Lung (tissue), 16 donors: ENCODE measurements around the gene MLKL. TPM values are rescaled to one million over a fixed set of nuclear protein-coding genes. Genes with fewer than 3 reads are reported as not detected.

Experiments used
- ATAC-seq: fragments of 200-7000 bp; cut with Tn5 transposase; one replicate; pipeline ENCODE4 v1.9.1; 2020; ENCODE audit warnings: moderate number of reproducible peaks; ENCODE audit not compliant: insufficient read depth, low FRiP score
- DNase-seq, 3 donors: peaks; one replicate each; pipeline ENCODE4 v3.0.0-alpha.2; 2013 to 2017
- H3K27ac ChIP-seq, 2 donors: one replicate each; pipeline ENCODE4 v1.5.1; 2013; ENCODE audit warnings: mild to moderate bottlenecking in 2 of 2, moderate library complexity in 2 of 2, control low read depth in 1 of 2, inconsistent platforms in 1 of 2, low read depth in 1 of 2, low read length in 1 of 2
- H3K27me3 ChIP-seq, 3 donors: one replicate each; pipeline ENCODE4 v1.5.1; 2013; ENCODE audit warnings: low read length in 2 of 3; ENCODE audit not compliant: control insufficient read depth in 3 of 3, insufficient read depth in 3 of 3
- H3K36me3 ChIP-seq, 4 donors: one replicate each; pipeline ENCODE4 v1.5.1; 2013; ENCODE audit warnings: low read length in 4 of 4, mild to moderate bottlenecking in 1 of 4, moderate library complexity in 1 of 4; ENCODE audit not compliant: control insufficient read depth in 4 of 4, insufficient read depth in 4 of 4
- H3K4me1 ChIP-seq, 5 donors: one replicate each; pipeline ENCODE4 v1.5.1; 2013; ENCODE audit warnings: low read length in 5 of 5, mild to moderate bottlenecking in 2 of 5, moderate library complexity in 1 of 5; ENCODE audit not compliant: control insufficient read depth in 5 of 5, insufficient read depth in 5 of 5
- H3K4me3 ChIP-seq: one replicate; pipeline ENCODE4 v1.5.1; 2013; ENCODE audit warnings: mild to moderate bottlenecking, control low read depth, moderate library complexity
- H3K9ac ChIP-seq, 2 donors: one replicate each; pipeline ENCODE4 v1.5.1; 2013; ENCODE audit warnings: low read length in 2 of 2, control low read depth in 1 of 2; ENCODE audit not compliant: insufficient read depth in 1 of 2
- H3K9me3 ChIP-seq, 4 donors: one replicate each; pipeline ENCODE4 v1.5.1; 2013; ENCODE audit warnings: low read length in 3 of 4, mild to moderate bottlenecking in 1 of 4, moderate library complexity in 1 of 4; ENCODE audit not compliant: control insufficient read depth in 4 of 4, insufficient read depth in 3 of 4
- CTCF ChIP-seq: IDR thresholded peaks from 2 replicates; pipeline ENCODE4 v1.5.1; 2012; ENCODE audit warnings: mild to moderate bottlenecking; ENCODE audit errors: control extremely low read depth, extremely low read depth
- WGBS, 2 donors: extraction: QIAGEN DNeasy Blood & Tissue Kit; methylation state at CpG; one replicate each; pipeline ENCODE4 v1.1.7; 2013; 5-methylcytosine and 5-hydroxymethylcytosine counted together
- long read RNA-seq, 5 donors: transcript quantifications; one replicate each; lab custom pipeline, GENCODE V29; 2026
- polyA plus RNA-seq, 2 donors: library from polyadenylated mRNA; stranded (reverse); fragments of 200-250 nt; gene quantifications; one replicate each; pipeline ENCODE4 v1.2.1, GENCODE V29; 2013
- total RNA-seq, 2 donors: library from RNA; depleted of rRNA in 1 of 2; stranded (reverse); fragments of >200 nt in 1 of 2; gene quantifications; one replicate each; pipeline ENCODE4 v1.2.1, GENCODE V29; 2014 to 2021
- donor health status: control.
- donor health status: control.
- donor health status: Bipolar disorder and iron deficiency.
- donor health status: healthy.
- donor health status: DM: yes; HTN: yes; CAD: no.

The MLKL gene
- total RNA-seq (10 to 100 TPM; 13.1 to 27.6 TPM), polyA plus RNA-seq (10 to 100 TPM; 17.4 to 32.1 TPM)
- long read RNA-seq, donor 1, partial matches to known transcripts: 0 of 1 reads
- long read RNA-seq, donor 1, other reads (novel, unspliced or antisense): 0 of 1 reads
- long read RNA-seq, donor 2: 0 reads
- long read RNA-seq, donor 3: 0 reads
- long read RNA-seq, donor 4: 0 reads
- long read RNA-seq, donor 5, partial matches to known transcripts: 0 of 1 reads
- long read RNA-seq, donor 5, other reads (novel, unspliced or antisense): 0 of 1 reads

GRCh38 chr16:74700438-74701225 is at the start of gene MLKL:
Gene MLKL (minus strand): TSS chr16:74700862. CDS start chr16:74695757, 5,105 bp downstream.
- 0% methylated on average over 35 of the region's 35 CpGs for WGBS, 2 donors
- peaks cover 0 to 4% (median 0%) of the 10 kb centered on the region in 3 donors for H3K27me3 ChIP-seq
- H3K4me3 ChIP-seq: peak within 1 kb of the TSS; percentile 77
- H3K27ac ChIP-seq: peak within 1 kb of the TSS; percentile 74 to 96
- H3K9ac ChIP-seq: peak within 1 kb of the TSS; percentile 12 to 65
- ATAC-seq (peak; percentile 71), DNase-seq (peak in 2 of 3 donors; percentile 26 to 28)
- TF ChIP-seq CTCF: no peak
- H3K9me3 ChIP-seq: no peaks in the 10 kb centered on the region
- H3K4me1 ChIP-seq: peaks cover 0 to 11% (median 0%) of the 10 kb centered on the region in 5 donors
- no peaks in the 10 kb centered on the region for H3K36me3 ChIP-seq

- Histone ChIP-seq H3K4me1 (no peaks in the 10 kb centered on the region), H3K36me3 (no peaks in the 10 kb centered on the region), H3K4me3 (no peak overlapping the region), H3K9me3 (peaks cover 0 to 2% (median 0%) of the 10 kb centered on the region in 4 donors), H3K27ac (no peak overlapping the region), H3K9ac (no peak overlapping the region), H3K27me3 (no peaks in the 10 kb centered on the region)
- TF ChIP-seq CTCF: no peak
- WGBS, 2 donors: 71 to 76% methylated on average over 20 of the region's 20 CpGs
- DNase-seq (no peak), ATAC-seq (no peak)
Measured at GRCh38 chr16:74749291-74750055, 48.8 kb upstream of the MLKL start.

GRCh38 chr16:74748616-74749026 is 48.0 kb upstream of the MLKL start:
- Histone ChIP-seq H3K9ac (no peak overlapping the region), H3K4me3 (no peak overlapping the region), H3K9me3 (peaks cover 0 to 2% (median 0%) of the 10 kb centered on the region in 4 donors), H3K4me1 (no peaks in the 10 kb centered on the region), H3K36me3 (no peaks in the 10 kb centered on the region), H3K27ac (no peak overlapping the region), H3K27me3 (no peaks in the 10 kb centered on the region)
- TF ChIP-seq CTCF: no peak
- DNase-seq (no peak), ATAC-seq (no peak)
- 91 to 92% methylated on average over 19 of the region's 19 CpGs for WGBS, 2 donors
